H1 (cell line): Measurements from ENCODE around the gene VSTM2B. TPM values are rescaled to one million over a fixed set of nuclear protein-coding genes. Genes with fewer than 3 reads are reported as not detected.

Source experiments
- CTCF ChIA-PET: fragments of 300-600 bp; sonication (Branson Sonifier 250); formaldehyde crosslinking; loops from one replicate; lab custom pipeline; 2021; ENCODE audit not compliant: partially characterized antibody; lab: Charles Lee
- POLR2A ChIA-PET: fragments of 300-600 bp; sonication (Branson Sonifier 250); formaldehyde crosslinking; loops from one replicate; lab custom pipeline; 2021; ENCODE audit warnings: inconsistent platforms; ENCODE audit not compliant: partially characterized antibody; lab: Charles Lee
- DNase-seq, 2 experiments: peaks; one replicate each; pipeline versions ENCODE4 v3.0.0 to v3.0.0-alpha.2; 2010 to 2022; ENCODE audit warnings: low spot score in 2 of 2, low read depth in 1 of 2, mixed read lengths in 1 of 2
- FAIRE-seq: peaks from 2 replicates; lab custom pipeline; 2011; peaks lifted over from hg19 to GRCh38; lab: Jason Lieb, UNC
- H2AFZ ChIP-seq: 2 replicates; pipeline ENCODE4 v1.8.1; 2012; ENCODE audit warnings: low read length, inconsistent platforms
- H2AK5ac ChIP-seq: 2 replicates; pipeline ENCODE4 v1.6.1; 2013; ENCODE audit warnings: low read depth, low read length
- H2BK120ac ChIP-seq: replicated peaks from 2 replicates; pipeline ENCODE3; 2013; ENCODE audit warnings: low read depth, low read length, inconsistent platforms
- H2BK12ac ChIP-seq: 2 replicates; pipeline ENCODE4 v1.6.1; 2013; ENCODE audit warnings: low read depth, low read length
- H2BK15ac ChIP-seq: 2 replicates; pipeline ENCODE4 v1.6.1; 2013; ENCODE audit warnings: low read length
- H2BK20ac ChIP-seq: 2 replicates; pipeline ENCODE4 v1.6.1; 2013; ENCODE audit warnings: low read length
- H2BK5ac ChIP-seq: 2 replicates; pipeline ENCODE4 v1.6.1; 2013; ENCODE audit warnings: low read depth, low read length
- H3K14ac ChIP-seq: 2 replicates; pipeline ENCODE4 v1.6.1; 2013; ENCODE audit warnings: inconsistent platforms; ENCODE audit not compliant: insufficient read length
- H3K18ac ChIP-seq: 2 replicates; pipeline ENCODE4 v1.6.1; 2013; ENCODE audit warnings: low read length; ENCODE audit errors: extremely low read depth
- H3K23ac ChIP-seq: 2 replicates; pipeline ENCODE4 v1.6.1; 2013; ENCODE audit warnings: inconsistent platforms; ENCODE audit not compliant: insufficient read length
- H3K23me2 ChIP-seq: 2 replicates; pipeline ENCODE4 v1.6.1; 2013; ENCODE audit warnings: low read depth, low read length
- H3K27ac ChIP-seq: 2 replicates; pipeline ENCODE4 v1.6.1; 2011; ENCODE audit warnings: low read depth, low read length, inconsistent platforms
- H3K27me3 ChIP-seq, 4 experiments: replicated peaks in 1 of 4; 1 replicate in 1 of 4; 2 replicates in 3 of 4; pipeline versions ENCODE4 v1.6.1 to v1.8.1; 2011 to 2013; ENCODE audit warnings: low read length in 3 of 4, mild to moderate bottlenecking in 3 of 4, inconsistent platforms in 2 of 4, mixed read lengths in 2 of 4, moderate library complexity in 1 of 4; ENCODE audit not compliant: control insufficient read depth in 3 of 4, insufficient read depth in 3 of 4; ENCODE audit errors: extremely low read depth in 1 of 4
- H3K36me3 ChIP-seq, 4 experiments: 2 replicates each; pipeline versions ENCODE4 v1.6.1 to v1.8.1; 2011 to 2013; ENCODE audit warnings: mild to moderate bottlenecking in 4 of 4, low read length in 3 of 4, moderate library complexity in 2 of 4, control low read depth in 1 of 4, inconsistent platforms in 1 of 4; ENCODE audit not compliant: insufficient read depth in 4 of 4, control insufficient read depth in 2 of 4
- H3K4ac ChIP-seq: replicated peaks from 2 replicates; pipeline ENCODE3; 2013; ENCODE audit warnings: low read length, low read depth, mixed read lengths, inconsistent platforms; ENCODE audit not compliant: insufficient read length
- H3K4me1 ChIP-seq, 4 experiments: replicated peaks in 1 of 4; 1 replicate in 1 of 4; 2 replicates in 3 of 4; pipeline versions ENCODE4 v1.6.1 to v1.8.1; 2011 to 2013; ENCODE audit warnings: low read length in 3 of 4, inconsistent platforms in 2 of 4, mixed read lengths in 1 of 4; ENCODE audit not compliant: insufficient read depth in 4 of 4, control insufficient read depth in 3 of 4
- H3K4me2 ChIP-seq, 2 experiments: 2 replicates each; pipeline versions ENCODE4 v1.6.1 to v1.8.1; 2011 to 2013; ENCODE audit warnings: low read depth in 2 of 2, low read length in 2 of 2, control low read depth in 1 of 2, inconsistent platforms in 1 of 2, mild to moderate bottlenecking in 1 of 2; ENCODE audit not compliant: insufficient read depth in 1 of 2
- H3K4me3 ChIP-seq, 4 experiments: fragments of 200-600, 300-600 bp in 1 of 4; sonication (generic), shearing (Covaris generic), sonication (Bioruptor Twin) in 1 of 4; 2 replicates each; pipeline versions ENCODE4 v1.5.1 to v1.8.1; 2011 to 2016; ENCODE audit warnings: low read length in 4 of 4, low read depth in 3 of 4, control low read depth in 2 of 4, inconsistent platforms in 2 of 4, mild to moderate bottlenecking in 2 of 4, mixed read lengths in 1 of 4, moderate library complexity in 1 of 4; ENCODE audit not compliant: insufficient read depth in 2 of 4; ENCODE audit errors: extremely low read depth in 1 of 4
- H3K56ac ChIP-seq: replicated peaks from 2 replicates; pipeline ENCODE3; 2013; ENCODE audit warnings: low read depth, mild to moderate bottlenecking, mixed read lengths, low read length, inconsistent platforms; ENCODE audit not compliant: insufficient read length
- H3K79me1 ChIP-seq: 2 replicates; pipeline ENCODE4 v1.6.1; 2013; ENCODE audit warnings: low read depth, low read length, control low read depth
- H3K79me2 ChIP-seq, 2 experiments: 2 replicates each; pipeline versions ENCODE4 v1.6.1 to v1.8.1; 2012 to 2013; ENCODE audit warnings: low read length in 2 of 2, mild to moderate bottlenecking in 2 of 2, inconsistent platforms in 1 of 2; ENCODE audit not compliant: insufficient read depth in 2 of 2, control insufficient read depth in 1 of 2
- H3K9ac ChIP-seq, 4 experiments: replicated peaks in 1 of 4; 1 replicate in 1 of 4; 2 replicates in 3 of 4; pipeline versions ENCODE4 v1.6.1 to v1.8.1; 2011 to 2013; ENCODE audit warnings: low read depth in 3 of 4, low read length in 3 of 4, control low read depth in 2 of 4, mild to moderate bottlenecking in 2 of 4, moderate library complexity in 2 of 4, inconsistent platforms in 1 of 4; ENCODE audit errors: extremely low read depth in 1 of 4
- H3K9me3 ChIP-seq, 2 experiments: 2 replicates each; pipeline versions ENCODE4 v1.6.1 to v1.8.1; 2012 to 2013; ENCODE audit warnings: mild to moderate bottlenecking in 2 of 2, moderate library complexity in 2 of 2, control low read depth in 1 of 2, inconsistent platforms in 1 of 2, low read depth in 1 of 2, low read length in 1 of 2, mixed read lengths in 1 of 2; ENCODE audit not compliant: insufficient read depth in 2 of 2
- H4K20me1 ChIP-seq, 2 experiments: replicated peaks in 1 of 2; 2 replicates each; pipeline versions ENCODE3 to v1.8.1; 2011 to 2013; ENCODE audit warnings: inconsistent platforms in 2 of 2, low read length in 2 of 2, mild to moderate bottlenecking in 1 of 2; ENCODE audit not compliant: insufficient read depth in 2 of 2, control insufficient read depth in 1 of 2
- H4K5ac ChIP-seq: 2 replicates; pipeline ENCODE4 v1.6.1; 2013; ENCODE audit warnings: low read length, low read depth, mixed read lengths, inconsistent platforms; ENCODE audit not compliant: insufficient read length
- H4K8ac ChIP-seq: 2 replicates; pipeline ENCODE4 v1.8.0; 2013; ENCODE audit warnings: mild to moderate bottlenecking, moderate library complexity, low read length, inconsistent platforms; ENCODE audit not compliant: insufficient read depth; ENCODE audit errors: extremely low read depth
- H4K91ac ChIP-seq: replicated peaks from 2 replicates; pipeline ENCODE3; 2013; ENCODE audit warnings: low read length, mixed read lengths, inconsistent platforms; ENCODE audit not compliant: insufficient read length
- GTF2F1 ChIP-seq: IDR thresholded peaks from 2 replicates; pipeline ENCODE4 v1.6.1; 2012; ENCODE audit warnings: low read depth, low read length, improper control_type of control experiment, borderline replicate concordance
- JUND ChIP-seq: IDR thresholded peaks from 2 replicates; pipeline ENCODE4 v1.6.1; 2011; ENCODE audit warnings: mild to moderate bottlenecking, improper control_type of control experiment, low read length
- PHF8 ChIP-seq: fragments of 200-600 bp; sonication (generic); conservative IDR thresholded peaks from 2 replicates; pipeline ENCODE4 v1.7.1; 2012; ENCODE audit warnings: low read depth, mild to moderate bottlenecking, inconsistent platforms, low read length, moderate library complexity
- SUZ12 ChIP-seq: fragments of 200-600 bp; sonication (generic); IDR thresholded peaks from 2 replicates; pipeline ENCODE4 v1.6.1; 2012; ENCODE audit warnings: mild to moderate bottlenecking, inconsistent platforms, low read length, moderate library complexity, mixed read lengths
- TBP ChIP-seq: IDR thresholded peaks from 2 replicates; pipeline ENCODE4 v1.6.1; 2011; ENCODE audit warnings: low read depth, low read length, improper control_type of control experiment
- TCF12 ChIP-seq: IDR thresholded peaks from 2 replicates; pipeline ENCODE4 v1.6.1; 2011; ENCODE audit warnings: low read depth, mild to moderate bottlenecking, low read length
- ZNF274 ChIP-seq: IDR thresholded peaks from 2 replicates; pipeline ENCODE4 v1.7.0; 2012; ENCODE audit warnings: low read length, borderline replicate concordance; ENCODE audit errors: extremely low read depth
- WGBS, 2 experiments: shearing (Covaris generic) in 1 of 2; methylation state at CpG; one replicate each; pipeline versions ENCODE4 v1.1.6 to v1.1.7; 2013 to 2015; ENCODE audit warnings: low lambda C conversion rate in 2 of 2, mixed read lengths in 2 of 2, inconsistent platforms in 1 of 2, low coverage in 1 of 2, missing lambda C conversion rate in 1 of 2; ENCODE audit not compliant: insufficient replicate concordance in 2 of 2, insufficient coverage in 1 of 2, insufficient read length in 1 of 2; ENCODE audit errors: extremely low coverage in 1 of 2, missing lambda C conversion rate in 1 of 2; 5-methylcytosine and 5-hydroxymethylcytosine counted together
- polyA plus RNA-seq, 7 experiments: library from polyadenylated mRNA; depleted of rRNA in 3 of 7; stranded (reverse) in 5 of 7; unstranded in 2 of 7; fragments of >200 nt in 5 of 7; fragments of 200-250 nt in 2 of 7; gene quantifications; 1 replicate in 5 of 7; 2 replicates in 1 of 7; 4 replicates in 1 of 7; pipeline versions ENCODE4 v1.2.1 to v1.2.3, GENCODE V29; 2011 to 2013; ENCODE audit warnings: missing spikeins in 2 of 7, mixed read lengths in 2 of 7
- total RNA-seq: library from RNA; stranded (reverse); fragmentation: NEBNext Ultra II Directional; extraction: Animal tissue kit (Norgen Biotek cat#: 25700); gene quantifications from 2 replicates; pipeline ENCODE4 v1.2.1, GENCODE V29; 2021
- TF ChIP-seq, protein P1 (sequence below): IDR thresholded peaks from 2 replicates; pipeline ENCODE4 v1.6.1; 2011; ENCODE audit warnings: low read depth, mild to moderate bottlenecking, low read length; ENCODE audit not compliant: insufficient read depth

Gene VSTM2B
- total and polyA plus RNA-seq, 2 of the 8 experiments (the other 6 are each of a cell fraction or from before 2014, with no cell fraction given) = 0.82 to 1.5 TPM

DNA sequence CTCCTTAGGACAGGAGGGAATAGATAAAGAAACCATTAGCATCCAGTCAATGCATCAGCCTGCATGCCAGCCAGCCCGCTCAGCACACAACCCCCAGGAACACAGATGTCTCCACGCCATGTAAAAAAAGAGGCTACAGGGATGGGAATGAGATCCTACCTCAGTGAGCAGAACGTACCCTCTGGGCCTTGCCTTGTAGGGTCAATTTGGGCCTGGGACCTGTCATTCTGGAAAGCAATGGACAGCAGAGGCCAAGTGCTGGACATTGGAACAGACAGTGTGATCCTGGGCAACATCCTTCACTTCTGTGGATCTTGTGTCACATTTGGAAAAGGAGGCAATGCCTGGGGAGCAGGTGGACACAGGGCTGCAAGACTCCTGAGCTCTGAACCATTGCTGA, 26.0 kb downstream of the VSTM2B start:
- Histone ChIP-seq H3K4me3 (no peak overlapping the region), H3K79me2 (no peaks in the 10 kb centered on the region), H2BK20ac (no peak overlapping the region), H3K23ac (no peak overlapping the region), H3K4me2 (no peak overlapping the region), H4K20me1 (no peaks in the 10 kb centered on the region), H2BK5ac (no peak overlapping the region), H3K36me3 (no peaks in the 10 kb centered on the region), H3K27me3 (no peaks in the 10 kb centered on the region), H2AK5ac (no peak overlapping the region), H2BK12ac (no peak overlapping the region), H3K9ac (no peak overlapping the region), H3K79me1 (no peaks in the 10 kb centered on the region), H3K14ac (no peak overlapping the region), H4K91ac (no peak overlapping the region), H3K18ac (no peak overlapping the region), H4K8ac (no peak overlapping the region), H3K23me2 (no peaks in the 10 kb centered on the region), H3K4me1 (no peaks in the 10 kb centered on the region; a peak in 1 of 7 replicates), H3K27ac (no peak overlapping the region), H2BK15ac (no peak overlapping the region), H2AFZ (no peak overlapping the region), H3K56ac (no peak overlapping the region), H3K9me3 (no peaks in the 10 kb centered on the region), H2BK120ac (no peak overlapping the region), H3K4ac (no peak overlapping the region), H4K5ac (no peak overlapping the region)
- FAIRE-seq (no peak), DNase-seq (peak in 1 of 2 experiments; percentile 19)
- TF ChIP-seq JUND (no peak), ZNF274 (no peak), SUZ12 (no peak), PHF8 (no peak), GTF2F1 (no peak), TCF12 (no peak), TBP (no peak)
- TF ChIP-seq, protein P1, sequence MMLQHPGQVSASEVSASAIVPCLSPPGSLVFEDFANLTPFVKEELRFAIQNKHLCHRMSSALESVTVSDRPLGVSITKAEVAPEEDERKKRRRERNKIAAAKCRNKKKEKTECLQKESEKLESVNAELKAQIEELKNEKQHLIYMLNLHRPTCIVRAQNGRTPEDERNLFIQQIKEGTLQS = no peak
- ChIA-PET POLR2A (no interaction called here), CTCF (interaction anchor here (0.7 to 1.6 kb wide), 2 partner anchors 19 to 298 kb away, joined by 3 to 4 read pairs; no protein-coding TSS in a partner anchor)
- WGBS, 2 experiments = 83% methylated on average over 3 of the region's 3 CpGs; no CpG with 5 or more reads in 1 of the 2 experiments
